GM12865 (cell line): ENCODE measurements around the gene SMTN.

Experiments used
- DNase-seq: peaks from one replicate; pipeline ENCODE4 v3.0.0; 2010; ENCODE audit warnings: low read depth
- H3K4me3 ChIP-seq: 2 replicates; pipeline ENCODE4 v1.5.1; 2011; ENCODE audit warnings: mild to moderate bottlenecking, low read depth, low read length, control low read depth
- CTCF ChIP-seq: IDR thresholded peaks from 2 replicates; pipeline ENCODE4 v1.5.1; 2011; ENCODE audit warnings: low read length, control low read depth, low read depth, inconsistent platforms; ENCODE audit not compliant: insufficient read depth; ENCODE audit errors: missing control alignments

The SMTN gene

GRCh38 chr22:31045900-31046538 lies 35.1 kb upstream of the SMTN start:
- DNase-seq: no peak
- TF ChIP-seq CTCF: no peak
- H3K4me3 ChIP-seq: no peak overlapping the region

GRCh38 chr22:31046539-31047226 lies 34.4 kb upstream of the SMTN start:
- no peak overlapping the region for H3K4me3 ChIP-seq
- DNase-seq: no peak
- TF ChIP-seq CTCF: no peak

DNA sequence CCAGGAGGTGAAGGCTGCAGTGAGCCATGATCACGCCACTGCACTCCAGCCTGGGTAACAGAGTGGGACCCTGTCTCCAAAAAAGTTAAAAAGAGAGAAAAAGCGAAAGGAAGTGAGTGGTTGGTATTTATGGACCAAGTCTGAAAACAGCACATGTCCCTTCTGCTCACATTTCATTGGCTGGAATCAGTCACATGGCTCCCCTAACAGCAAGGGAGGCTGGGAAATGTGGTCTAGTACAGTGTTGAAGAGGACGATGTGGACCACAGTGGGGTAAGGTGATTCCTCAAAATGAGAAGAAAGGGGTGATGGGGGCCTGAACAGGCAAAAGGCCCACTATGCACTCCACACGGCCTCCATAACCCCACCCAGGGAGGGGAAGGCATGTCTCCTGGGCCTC lies 32.5 kb upstream of the SMTN start:
- no peak overlapping the region for H3K4me3 ChIP-seq

GRCh38 chr22:31049815-31050420 lies 31.2 kb upstream of the SMTN start:
- no peak for DNase-seq
- TF ChIP-seq CTCF: no peak
- H3K4me3 ChIP-seq: no peak overlapping the region

More for the DNA sequence above, 32.5 kb upstream of the SMTN start:
- TF ChIP-seq CTCF: no peak
- DNase-seq: peak; percentile 16

- no peak for DNase-seq
- no peak for TF ChIP-seq CTCF
- no peak overlapping the region for H3K4me3 ChIP-seq
Measured at GRCh38 chr22:31055117-31055634, 25.9 kb upstream of the SMTN start.

- no peak for TF ChIP-seq CTCF
- DNase-seq: no peak
- H3K4me3 ChIP-seq: no peak overlapping the region
Measured at GRCh38 chr22:31055635-31056159, 25.4 kb upstream of the SMTN start.
